NCI-H2081 treated with DMSO at 0.1 percent for 48 hours (cell line): ENCODE measurements around the gene SH3BP2.
"Not testable (repeated sequence)": the region's sequence is repeated elsewhere in the genome, so short reads cannot be mapped to it uniquely, and the experiment has no call there.

Experiments
- DNase-seq: peaks from one replicate; lab custom pipeline; 2025; lab: John Stamatoyannopoulos, UW

Gene SH3BP2

GRCh38 chr4:2762486-2763370, 30.2 kb upstream of the SH3BP2 start:
- DNase-seq = not testable (repeated sequence)

DNA sequence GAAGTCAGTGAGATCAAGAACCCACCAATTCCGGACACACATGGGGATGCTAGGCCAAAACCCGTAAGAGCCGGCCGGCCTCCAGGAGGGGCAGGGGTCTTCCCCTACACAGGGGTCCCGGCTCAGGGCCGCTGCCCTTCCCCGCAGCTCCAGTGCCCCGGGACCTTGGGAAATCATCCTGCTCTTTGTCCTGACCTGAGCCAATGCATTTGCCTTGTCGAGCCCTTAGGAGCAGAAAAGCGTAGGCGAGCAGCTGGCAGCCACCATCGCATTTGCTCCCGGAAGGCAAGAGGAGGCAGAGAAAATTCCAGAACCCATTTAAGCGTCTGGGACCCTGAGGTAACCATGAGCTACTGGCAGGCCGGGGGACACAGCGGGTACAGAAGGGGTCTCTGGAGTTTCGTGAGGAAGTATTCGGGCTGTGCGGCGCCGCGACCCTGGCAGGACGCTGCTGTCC, 29.3 kb upstream of the SH3BP2 start:
- no peak for DNase-seq

DNA sequence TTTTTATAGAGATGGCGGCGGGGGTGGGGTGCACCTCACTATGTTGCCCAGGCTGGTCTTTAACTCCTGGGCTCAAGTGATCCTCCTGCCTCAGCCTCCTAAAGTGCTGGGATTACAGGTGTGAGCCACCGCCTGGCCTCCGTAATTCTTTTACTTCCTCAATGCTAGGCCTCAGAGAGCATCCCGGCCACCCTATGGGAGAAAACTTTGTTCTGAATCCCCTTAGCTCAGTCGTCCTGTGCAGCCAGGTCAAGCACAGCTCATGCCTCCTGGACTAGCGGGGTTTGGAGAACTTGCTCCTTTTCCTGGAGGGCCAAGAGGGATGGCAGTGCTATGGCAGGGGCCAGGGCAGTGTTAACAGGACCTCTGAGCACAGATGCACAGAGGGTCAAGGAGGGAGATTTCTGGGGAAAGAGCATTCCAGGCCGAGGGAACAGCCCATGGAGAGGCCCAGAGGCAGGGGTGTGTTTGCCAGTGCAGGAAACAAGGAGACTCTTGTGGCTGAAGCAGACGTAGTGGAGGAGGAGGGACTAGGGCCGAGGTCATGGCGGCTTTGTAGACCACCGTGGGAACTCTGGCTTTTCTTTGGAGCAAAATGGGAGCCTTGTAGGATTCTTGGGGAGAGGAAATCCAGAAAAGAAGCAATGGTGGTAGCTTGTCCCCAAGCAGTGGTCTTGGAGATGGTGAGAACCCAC, 26.9 kb upstream of the SH3BP2 start:
- DNase-seq = no peak

DNA sequence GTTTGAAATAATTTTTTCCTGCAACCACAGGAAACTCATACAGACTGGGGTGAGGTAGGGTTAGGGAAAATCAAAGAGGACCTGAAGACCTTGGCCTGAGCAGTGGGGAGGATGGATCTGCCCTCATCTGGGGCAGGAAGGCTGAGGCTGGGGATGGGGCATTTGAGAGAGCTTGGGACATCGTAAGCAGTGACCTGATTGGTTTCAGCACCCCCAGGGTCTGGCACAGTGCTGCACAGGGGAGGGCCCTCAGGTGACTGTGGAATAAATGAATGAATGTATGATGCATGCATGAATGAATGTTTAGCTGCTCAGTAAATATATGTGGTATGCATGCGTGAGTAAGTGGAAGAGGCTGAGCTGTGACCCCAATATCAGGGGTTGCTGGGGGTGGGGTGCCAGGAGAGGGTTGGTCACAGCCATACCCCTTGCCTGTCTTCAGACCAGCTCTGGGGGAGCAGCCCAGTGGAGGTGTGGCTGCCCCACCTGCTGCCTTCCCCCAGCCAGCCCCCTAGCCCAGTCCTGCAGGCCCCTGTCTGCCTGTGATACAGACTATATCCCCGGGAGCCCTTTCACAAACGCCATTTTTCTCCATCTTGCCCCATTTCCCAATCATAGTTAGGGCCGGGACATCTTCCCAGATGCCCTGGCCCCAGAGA, 25.7 kb upstream of the SH3BP2 start:
- no peak for DNase-seq

- no peak for DNase-seq
These were observed 25.2 kb upstream of the SH3BP2 start for GRCh38 chr4:2767705-2768074.

GRCh38 chr4:2768124-2768523, 24.8 kb upstream of the SH3BP2 start:
- no peak for DNase-seq

- no peak for DNase-seq
These were observed 24.0 kb upstream of the SH3BP2 start for GRCh38 chr4:2768921-2769336.

- no peak for DNase-seq
These were observed 21.6 kb upstream of the SH3BP2 start for GRCh38 chr4:2771264-2771663.

DNA sequence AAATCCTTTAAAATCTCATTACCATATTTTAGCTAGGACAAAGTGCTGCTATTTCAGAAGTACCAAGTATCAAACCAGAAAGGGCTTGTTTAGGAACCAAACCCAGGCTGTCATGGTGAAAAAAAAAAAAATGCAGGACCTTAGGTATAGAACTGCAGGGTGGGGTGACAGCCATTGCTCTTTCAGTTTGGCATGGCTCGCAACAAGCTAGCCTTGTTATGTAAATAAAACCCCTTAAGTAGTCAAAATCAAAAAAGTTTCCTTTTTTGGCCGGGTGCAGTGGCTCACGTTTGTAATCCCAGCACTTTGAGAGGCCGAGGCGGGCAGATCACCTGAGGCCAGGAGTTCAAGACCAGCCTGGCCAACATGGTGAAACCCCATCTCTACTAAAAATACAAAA, 12.2 kb upstream of the SH3BP2 start:
- not testable (repeated sequence) for DNase-seq

- DNase-seq = no peak
These were observed 11.0 kb upstream of the SH3BP2 start for GRCh38 chr4:2781911-2782310.

- no peak for DNase-seq
These were observed 9.1 kb upstream of the SH3BP2 start for GRCh38 chr4:2783790-2784189.

DNA sequence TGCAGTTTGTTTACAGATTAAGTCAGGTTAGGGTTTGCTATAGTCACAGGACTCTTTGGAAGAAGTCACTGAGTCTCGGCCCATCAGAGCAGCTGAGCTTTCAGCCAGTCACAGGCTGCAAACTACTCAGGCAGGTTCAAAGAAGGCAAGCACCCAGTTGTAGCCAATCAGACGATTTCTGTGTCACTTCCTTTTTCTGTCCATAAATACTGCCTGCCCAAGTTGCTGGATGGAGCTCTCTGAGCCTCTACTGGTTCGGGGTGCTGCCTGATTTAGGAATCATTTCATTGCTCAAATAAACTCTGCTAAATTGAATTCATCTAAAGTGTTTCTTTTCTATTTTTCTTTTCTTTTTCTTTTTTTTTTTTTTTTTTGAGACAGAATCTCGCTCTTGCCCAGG, 7.3 kb upstream of the SH3BP2 start:
- DNase-seq = no peak

GRCh38 chr4:2786152-2786671, 6.7 kb upstream of the SH3BP2 start:
- DNase-seq = no peak

DNA sequence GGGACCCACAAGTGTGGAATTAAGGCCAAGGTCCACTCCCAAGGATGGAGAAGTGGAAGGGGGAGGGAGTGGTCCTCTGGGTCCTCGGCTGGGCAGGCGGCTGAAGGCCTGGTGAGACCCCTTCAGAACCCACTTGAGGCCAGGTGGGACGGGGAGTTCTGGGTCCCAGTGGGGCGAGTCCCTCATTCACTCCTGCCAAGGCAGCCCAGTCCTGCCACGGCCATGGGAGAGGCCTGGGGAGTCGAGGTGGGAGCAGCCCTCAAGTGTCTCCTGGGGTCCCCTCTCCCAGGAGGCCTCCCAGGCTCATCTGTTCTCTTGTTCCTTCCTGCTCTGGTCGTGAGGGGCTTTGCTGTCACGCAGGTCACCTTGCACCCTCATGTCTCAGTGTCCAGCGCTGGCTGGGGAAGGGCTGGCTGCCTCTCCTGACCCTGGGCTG, 6.1 kb upstream of the SH3BP2 start:
- DNase-seq = no peak

DNA sequence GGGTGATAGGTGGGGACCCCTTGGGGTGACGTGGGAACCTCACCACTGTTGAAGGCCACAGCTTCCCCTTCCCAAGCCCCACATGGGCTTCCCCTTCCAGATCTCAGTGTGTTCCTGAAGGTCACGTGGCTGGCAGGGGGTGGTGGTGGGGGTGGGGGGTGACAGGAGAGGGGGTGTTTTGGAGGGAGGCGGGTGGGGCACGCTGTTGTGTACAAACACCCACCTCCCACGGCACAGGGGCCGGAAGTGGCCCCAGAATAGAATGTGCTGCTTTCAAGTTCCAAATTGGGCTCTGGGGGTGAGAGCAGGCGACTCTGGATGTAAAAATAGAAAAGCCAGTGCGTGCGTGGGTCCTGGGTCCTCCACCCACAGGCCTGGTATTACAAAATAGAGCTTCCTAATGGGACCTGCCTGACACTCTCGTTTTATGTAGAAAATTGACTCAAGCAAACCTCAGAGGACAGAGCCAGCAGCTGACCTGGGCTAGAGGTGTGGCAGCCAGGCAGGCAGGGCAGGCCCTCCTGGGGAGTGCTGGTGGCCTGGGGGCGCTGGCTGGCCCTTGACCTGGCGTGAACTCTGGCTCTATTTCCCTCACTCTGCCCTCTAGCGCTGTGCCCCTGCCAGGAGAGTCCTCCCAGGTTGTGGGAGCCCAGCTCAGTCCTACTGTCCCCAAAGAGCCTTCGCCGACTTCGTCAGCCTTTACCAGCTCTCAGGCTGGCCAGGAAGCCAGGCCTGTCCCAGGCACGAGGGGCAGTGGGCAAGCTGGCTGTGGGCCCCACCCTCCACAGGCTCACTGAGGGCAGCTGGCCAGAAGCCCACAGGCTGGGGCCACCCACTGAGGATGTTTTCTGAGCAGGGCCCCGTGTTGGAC, 5.4 kb upstream of the SH3BP2 start:
- no peak for DNase-seq

DNA sequence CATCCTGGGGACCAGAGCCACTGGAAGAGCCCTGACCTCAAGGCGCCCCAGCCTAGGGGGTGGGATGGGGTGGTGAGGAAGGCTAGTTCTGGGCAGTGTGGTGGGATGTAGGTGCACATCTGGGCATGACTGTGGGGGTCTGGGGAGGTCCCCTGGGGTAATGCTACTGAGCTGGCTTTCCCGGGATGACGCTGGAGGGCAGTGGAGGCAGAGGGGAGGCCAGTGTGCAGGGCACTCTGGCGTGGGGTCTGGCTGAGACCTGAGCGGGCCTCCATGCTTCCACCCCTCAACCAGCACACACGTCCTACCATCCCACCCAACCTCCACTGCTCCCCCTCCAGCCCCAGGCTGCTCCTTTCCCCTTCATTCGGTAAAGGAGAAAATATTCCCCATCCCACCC, 4.8 kb upstream of the SH3BP2 start:
- no peak for DNase-seq

DNA sequence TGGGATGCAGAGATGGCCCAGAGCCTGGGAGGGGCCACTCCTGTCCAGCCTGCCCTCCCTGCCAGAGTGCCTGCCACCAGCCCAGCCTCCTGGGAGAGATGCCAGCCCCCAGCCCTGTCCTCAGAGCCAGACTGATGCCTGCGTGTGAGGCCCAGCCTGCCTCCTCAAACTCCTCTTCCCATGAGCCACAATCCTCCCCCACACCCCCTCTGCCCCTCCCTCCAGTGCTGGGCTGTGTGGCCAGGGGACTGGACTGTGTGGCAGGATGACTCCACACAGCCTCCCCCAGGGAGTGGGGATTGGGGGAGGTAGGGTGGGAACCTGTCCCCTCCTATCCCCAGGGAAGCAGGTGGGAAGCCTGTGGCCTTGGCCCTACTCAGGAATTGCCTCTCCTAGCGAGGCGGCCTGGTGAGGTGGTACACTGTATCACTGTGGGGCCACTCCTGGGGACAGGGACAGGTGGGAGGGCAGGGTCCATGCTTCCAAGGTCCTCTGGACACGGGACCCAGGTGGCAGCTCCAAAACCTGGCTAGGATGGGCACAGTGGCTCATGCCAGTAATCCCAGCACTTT, 4.3 kb upstream of the SH3BP2 start:
- DNase-seq = no peak

- DNase-seq = no peak
These were observed 3.5 kb upstream of the SH3BP2 start for GRCh38 chr4:2789351-2789750.

DNA sequence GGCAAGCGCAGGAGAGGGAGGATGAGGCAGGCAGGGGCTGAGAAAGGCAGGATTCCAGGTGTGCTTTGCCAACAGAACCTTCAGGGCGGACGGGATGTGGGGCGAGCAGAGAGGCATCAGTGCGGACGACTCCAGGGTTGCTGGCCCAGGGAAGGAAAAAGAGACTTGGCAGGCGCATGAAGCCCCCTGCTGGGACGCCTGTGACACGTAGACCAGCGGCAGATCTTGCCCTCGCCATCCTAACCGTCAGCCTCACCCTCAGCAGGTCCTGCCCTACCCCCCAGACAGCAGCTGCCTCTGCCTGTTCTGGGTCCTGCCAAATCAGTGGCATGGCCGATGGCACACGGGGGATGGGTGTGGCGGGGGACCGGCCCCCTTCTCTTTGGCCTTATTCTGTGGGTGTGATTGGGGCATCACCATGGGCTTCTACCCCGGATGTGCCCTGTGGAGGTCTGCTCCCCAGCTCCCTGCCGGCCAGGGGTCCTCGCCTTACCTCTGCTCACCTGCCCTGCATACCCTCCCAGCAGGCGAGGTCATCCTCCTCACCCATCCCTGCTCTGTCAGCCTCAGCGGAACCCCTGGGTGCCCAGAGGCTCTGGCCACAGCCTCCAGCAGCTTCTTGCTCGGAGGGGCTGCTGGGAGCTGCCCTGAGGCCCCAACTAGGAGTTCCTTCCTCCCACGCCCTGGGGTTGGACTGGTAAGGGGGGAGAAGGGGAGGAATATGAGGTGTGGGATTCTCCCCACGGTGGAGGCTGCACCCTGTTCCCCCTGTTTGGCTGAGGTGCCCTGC, 2.9 kb upstream of the SH3BP2 start:
- no peak for DNase-seq
